GM18861 (cell line): ENCODE data around the gene PPP6C.
"Not testable (repeated sequence)": the region's sequence is repeated elsewhere in the genome, so short reads cannot be mapped to it uniquely, and the experiment has no call there.

Experiments used
- ATAC-seq: cut with Tn5 transposase; IDR thresholded peaks from one replicate; pipeline ENCODE4 v1.9.1; 2021; ENCODE audit not compliant: unreplicated experiment

Gene PPP6C

DNA sequence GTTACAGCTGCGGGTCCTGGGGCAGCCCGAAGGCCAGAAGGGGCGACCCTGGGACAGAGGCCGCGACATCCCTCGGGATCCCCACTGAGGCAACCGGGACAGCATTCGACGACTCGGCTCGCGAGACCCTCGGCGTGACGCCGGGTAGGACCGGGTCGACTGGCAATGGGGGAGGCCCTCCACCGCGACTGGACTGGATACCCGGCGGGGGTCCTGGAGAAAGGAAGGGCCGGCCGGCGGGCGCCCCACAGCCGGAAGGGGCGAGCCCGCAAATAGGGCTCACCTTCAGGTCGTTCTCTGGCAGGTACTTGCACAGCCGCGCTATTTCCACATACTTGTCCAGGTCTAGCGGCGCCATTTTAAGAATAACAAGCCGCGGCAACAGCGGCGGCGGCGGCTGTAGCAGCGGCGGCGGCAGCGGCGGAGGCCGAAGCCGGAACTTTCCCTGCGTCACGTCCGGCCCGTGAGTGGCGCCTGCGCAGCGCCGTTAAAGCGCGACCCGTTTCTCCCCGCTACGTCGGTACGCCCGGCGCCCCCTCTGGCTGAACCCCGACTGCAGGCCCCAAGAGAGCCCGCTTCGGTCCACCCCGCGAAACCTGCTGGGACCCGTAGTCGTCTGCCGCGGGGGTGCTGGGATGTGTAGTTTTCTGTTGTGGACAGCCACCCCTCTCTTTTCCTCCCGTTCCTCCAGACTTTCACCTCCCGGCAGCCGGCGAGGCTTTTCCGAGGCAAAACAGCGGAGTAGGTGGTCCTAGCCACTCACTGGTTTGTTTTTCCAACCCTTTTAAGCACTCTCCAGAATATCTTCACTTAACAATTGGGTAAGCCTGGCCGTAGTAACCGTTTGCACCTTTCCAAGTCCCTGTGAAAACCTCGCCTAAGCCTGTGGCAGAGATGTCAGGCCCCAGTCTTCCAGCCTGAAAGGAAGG, at the start of gene PPP6C:
TSS of gene PPP6C (minus strand) at position 443 of the 929 bp plus-strand sequence. CDS start at position 358, 85 bp downstream.
- ATAC-seq = peak; percentile 91

GRCh38 chr9:125238915-125239446, 49.4 kb upstream of the PPP6C start:
- no peak for ATAC-seq

DNA sequence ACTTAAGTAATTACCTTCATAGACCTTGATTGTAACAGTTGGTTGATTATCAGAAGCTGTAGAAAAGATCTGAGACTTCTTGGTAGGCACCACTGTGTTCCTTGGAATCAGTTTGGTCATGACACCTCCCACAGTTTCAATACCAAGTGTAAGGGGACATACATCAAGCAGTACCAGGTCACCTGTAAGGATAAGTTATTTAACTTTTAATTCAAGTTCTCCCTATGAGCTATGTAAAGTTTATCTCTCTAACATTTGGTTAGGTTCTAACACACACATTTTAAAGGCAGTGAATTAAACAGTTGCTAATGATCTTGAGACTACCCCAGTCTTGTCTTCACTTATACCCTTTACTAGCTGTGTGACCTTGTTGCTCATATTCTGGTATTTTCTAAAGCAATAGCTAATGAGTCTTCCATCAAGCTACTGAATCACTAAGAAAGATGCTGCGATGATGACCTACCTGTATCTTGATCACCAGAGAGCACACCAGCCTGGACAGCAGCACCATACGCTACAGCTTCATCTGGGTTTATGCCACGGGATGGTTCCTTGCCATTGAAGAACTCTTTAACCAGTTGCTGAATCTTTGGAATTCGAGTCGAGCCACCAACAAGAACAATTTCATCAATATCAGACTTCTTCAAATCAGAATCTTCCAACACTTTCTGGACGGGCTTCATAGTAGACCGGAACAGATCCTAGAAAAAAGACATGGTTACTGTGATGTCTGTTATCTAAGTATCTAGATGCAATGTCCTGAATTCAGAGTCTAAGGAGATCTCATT, 48.7 kb upstream of the PPP6C start:
- no peak for ATAC-seq

GRCh38 chr9:125236520-125237159, 47.0 kb upstream of the PPP6C start:
- not testable (repeated sequence) for ATAC-seq

GRCh38 chr9:125235804-125236519, 46.4 kb upstream of the PPP6C start:
- ATAC-seq = no peak

DNA sequence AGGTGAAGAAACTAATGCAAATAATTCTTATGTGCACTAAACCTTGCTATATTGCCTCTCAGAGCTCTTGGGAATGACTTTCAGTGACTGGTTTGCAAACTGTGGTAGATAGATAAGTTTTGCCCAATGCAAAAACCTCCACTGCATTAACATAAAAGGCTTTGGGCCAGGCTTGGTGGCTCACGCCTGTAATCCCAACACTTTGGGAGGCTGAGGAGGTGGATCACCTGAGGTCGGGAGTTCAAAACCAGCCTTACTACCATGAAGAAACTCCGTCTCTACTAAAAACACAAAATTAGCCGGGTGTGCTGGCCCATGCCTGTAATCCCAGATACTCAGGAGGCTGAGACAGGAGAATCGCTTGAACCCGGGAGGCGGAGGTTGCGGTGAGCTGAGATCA, 44.5 kb upstream of the PPP6C start:
- not testable (repeated sequence) for ATAC-seq

GRCh38 chr9:125233678-125234077, 44.1 kb upstream of the PPP6C start:
- ATAC-seq = no peak

- no peak for ATAC-seq
These were observed 38.2 kb upstream of the PPP6C start for GRCh38 chr9:125227761-125228160.

- ATAC-seq = not testable (repeated sequence)
These were observed 35.3 kb upstream of the PPP6C start for GRCh38 chr9:125224858-125225257.

GRCh38 chr9:125218621-125219020, 29.0 kb upstream of the PPP6C start:
- no peak for ATAC-seq

DNA sequence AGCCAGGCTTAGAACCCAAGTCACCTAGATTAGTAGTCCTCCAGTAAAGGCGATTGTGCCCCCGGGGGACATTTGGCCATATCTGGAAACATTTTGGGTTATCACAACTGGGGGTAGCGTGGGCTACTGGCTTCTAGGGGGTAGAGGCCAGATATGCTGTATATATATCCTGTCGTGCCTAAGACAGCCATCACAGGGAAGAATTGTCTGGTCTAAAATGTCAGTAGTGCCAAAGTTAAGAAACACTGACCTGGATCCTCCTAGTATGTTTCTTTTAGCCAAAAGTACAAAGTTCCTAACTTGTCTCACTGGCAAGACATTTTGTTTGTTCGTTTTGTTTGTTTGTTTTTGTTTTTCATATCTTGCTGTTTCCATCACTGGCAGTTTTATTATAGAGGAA, 24.6 kb upstream of the PPP6C start:
- ATAC-seq = no peak

- no peak for ATAC-seq
These were observed 14.9 kb upstream of the PPP6C start for GRCh38 chr9:125204477-125204876.

DNA sequence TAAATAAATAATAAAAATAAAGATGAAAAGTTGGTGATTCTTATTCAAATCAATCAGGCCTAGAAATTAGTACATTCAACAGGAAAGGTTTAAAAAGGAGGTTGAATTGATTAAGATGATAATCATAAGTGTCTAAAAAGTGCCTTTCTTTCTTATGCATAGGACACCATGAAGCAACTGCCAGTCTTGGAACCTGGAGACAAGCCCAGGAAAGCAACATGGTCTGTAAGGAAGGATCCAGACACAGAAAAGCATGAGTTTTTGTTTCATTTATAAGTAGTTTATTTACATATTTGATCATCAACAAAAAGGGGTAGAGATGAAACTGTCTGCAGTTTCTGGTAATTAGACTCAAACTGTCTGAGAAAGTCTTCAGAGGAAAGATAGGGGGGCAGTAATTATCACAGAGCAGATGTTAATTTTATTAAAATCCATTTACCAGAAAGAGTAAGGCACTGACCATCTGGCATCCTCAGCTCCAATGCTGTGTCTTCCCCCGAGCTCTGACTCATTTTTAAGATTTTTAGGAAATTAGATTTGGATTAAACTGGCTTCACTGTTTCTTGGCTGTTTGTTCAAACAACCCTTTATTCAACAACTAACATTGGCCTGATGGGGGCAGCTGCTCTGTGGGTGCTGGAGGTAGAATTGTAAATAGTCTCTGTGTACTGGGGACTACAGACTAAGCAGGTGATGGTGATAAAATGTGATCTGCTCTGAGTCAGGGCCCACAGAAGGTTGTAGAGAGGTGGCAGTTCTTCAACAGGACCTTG, 13.4 kb upstream of the PPP6C start:
- ATAC-seq = no peak

DNA sequence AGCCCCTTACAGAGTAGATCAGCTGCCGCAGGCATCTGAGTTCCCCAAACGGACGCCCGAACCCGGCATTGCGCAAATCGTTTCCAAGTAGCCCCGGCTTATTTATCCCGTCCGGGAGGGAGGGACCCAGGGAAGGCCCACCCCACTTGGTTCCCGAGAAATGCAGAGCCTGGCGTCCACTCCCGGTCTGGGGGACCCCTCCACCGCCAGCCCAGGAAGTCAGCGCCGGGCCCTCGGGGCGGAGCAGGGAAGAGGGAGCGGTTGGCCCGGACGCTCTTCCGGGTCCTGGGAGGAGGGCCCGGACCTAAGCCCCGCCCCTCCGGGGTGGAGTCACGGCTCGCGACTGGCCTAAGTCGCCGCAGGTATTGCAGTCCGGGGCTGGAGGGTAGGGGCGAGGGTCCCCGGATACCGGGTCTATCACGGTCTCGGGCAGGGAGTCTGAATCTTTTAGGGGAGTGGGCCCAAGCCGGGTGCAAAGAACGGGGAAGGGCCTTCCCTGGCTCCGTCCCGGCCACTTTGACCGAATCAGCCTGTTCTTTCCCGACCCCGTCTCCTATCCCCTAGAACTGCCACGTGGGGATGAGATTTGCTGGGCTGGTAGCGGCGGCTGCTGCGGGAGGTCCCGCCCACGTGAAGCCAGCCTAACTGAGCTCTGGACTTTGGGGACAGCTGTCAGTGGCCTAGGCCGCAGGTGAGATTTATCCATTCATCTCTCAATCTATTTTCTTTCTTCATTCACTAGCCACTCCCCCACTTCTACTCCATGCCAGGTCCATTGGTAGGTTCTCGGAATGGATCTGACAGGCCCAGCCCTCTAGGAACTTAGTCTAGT, 10.8 kb upstream of the PPP6C start, which contains the start of gene RABEPK:
TSS of gene RABEPK (plus strand) at position 327 of the 832 bp plus-strand sequence. CDS start 2,472 bp downstream, outside the sequence.
- ATAC-seq = peak; percentile 96

DNA sequence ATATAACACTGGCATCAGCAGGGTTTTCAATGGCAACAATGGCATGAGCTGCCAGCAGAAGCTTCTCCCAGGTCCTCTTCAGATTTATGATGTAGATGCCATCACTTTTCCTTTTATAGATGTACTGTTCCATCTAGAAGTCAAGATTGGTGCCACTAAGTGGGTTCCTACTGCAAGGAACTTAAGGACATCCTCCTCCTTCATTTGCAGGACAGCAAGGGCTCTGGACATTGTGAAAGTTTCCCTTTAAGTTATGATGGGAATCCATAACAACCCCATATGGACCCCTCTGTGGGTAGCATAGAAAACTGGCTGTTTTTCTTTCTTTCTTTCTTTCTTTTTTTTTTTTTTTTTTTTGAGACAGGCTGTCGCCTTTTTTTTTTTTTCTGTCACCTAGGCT, 6.0 kb upstream of the PPP6C start:
- not testable (repeated sequence) for ATAC-seq

- ATAC-seq = not testable (repeated sequence)
These were observed 4.9 kb upstream of the PPP6C start for GRCh38 chr9:125194466-125194865.

DNA sequence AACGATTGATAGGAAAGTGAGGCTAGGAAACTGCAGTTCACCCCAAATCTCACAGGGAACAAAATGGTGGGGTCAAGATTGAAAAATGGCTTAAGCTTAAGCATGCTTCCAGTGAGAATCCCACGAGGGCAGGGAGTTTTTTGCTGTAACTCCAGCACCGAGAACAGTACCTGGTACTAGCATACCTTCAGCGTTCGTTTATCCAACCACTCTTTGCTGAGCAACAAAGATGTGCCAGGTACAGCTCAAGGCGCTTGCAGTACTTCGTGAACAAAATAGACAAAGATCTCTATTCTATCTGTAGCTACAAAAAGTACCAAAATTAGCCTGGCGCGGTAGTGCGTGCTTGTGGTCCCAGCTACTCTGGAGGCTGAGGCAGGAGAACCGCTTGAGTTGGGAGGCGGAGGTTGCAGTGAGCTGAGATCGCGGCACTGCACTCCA, 778 bp upstream of the PPP6C start:
- ATAC-seq = no peak

DNA sequence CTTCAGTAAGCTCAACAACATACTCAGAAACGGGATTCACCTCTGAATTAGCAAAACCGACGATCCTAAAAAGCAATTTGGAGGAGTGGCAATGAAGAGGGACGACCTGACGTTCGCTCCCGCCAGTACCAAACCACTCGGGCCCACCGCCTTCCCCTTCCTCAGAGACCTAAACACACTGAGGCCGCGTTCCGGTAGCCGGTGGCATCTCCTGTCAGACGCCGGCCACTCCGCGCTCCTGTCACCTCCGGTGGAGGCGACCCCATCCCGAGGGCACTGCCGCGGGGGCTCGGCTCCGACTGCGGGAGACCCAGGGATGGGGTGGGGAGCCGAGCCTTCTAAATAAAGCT, 617 bp downstream of the PPP6C start:
- peak; percentile 7 for ATAC-seq

DNA sequence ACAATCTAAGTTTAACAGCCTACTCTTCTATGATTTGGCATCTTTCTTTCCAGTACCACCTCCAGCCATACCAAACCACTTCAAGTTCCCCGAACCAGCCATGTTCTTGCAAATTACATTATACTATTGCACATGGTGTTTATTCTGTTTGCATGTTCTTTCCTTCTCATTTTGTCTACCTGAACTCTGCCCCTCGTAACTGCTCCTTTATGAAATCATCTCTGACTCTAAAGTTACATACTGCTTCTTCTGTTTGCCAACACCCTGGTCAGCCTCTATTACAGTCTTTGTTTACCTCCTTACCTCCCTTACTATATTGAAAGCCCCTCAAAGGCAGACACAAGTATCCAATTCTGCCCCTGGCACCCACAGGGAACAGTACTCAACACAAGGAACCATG, 6.0 kb downstream of the PPP6C start:
- no peak for ATAC-seq
